ENCODE data around the gene EGFLAM. TPM values are rescaled to one million over a fixed set of nuclear protein-coding genes. Genes with fewer than 3 reads are reported as not detected.

EGFLAM gene
- total RNA-seq, 4 donors from 2014 or later: 3.5 to 6.7 (median 6.3) TPM

DNA sequence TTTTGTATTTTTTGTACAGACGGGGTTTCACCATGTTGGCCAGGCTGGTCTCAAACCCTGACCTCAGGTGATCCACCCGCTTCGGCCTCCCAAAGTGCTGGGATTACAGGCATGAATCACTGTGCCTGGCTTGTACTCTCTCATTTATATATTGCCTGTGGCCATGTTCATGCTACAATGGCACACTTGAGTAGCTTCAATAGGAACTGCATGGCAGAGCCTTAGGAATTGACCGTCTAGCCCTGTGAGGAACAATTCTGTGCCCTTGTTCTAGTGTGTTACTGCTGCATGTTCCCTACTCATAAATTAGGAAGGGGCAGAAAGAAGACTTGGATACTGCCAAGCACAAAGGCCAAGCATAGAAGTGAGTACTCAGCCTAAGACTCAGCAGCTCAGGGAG lies 193.8 kb downstream of the EGFLAM start:
- intact Hi-C loops (cut with DNase I): no loop called here
- H3K27me3 ChIP-seq: no peaks in the 10 kb centered on the region
- DNase-seq: no peak
- H3K36me3 ChIP-seq: no peaks in the 10 kb centered on the region
- no peaks in the 10 kb centered on the region for H3K9me3 ChIP-seq
- TF ChIP-seq, protein P1, sequence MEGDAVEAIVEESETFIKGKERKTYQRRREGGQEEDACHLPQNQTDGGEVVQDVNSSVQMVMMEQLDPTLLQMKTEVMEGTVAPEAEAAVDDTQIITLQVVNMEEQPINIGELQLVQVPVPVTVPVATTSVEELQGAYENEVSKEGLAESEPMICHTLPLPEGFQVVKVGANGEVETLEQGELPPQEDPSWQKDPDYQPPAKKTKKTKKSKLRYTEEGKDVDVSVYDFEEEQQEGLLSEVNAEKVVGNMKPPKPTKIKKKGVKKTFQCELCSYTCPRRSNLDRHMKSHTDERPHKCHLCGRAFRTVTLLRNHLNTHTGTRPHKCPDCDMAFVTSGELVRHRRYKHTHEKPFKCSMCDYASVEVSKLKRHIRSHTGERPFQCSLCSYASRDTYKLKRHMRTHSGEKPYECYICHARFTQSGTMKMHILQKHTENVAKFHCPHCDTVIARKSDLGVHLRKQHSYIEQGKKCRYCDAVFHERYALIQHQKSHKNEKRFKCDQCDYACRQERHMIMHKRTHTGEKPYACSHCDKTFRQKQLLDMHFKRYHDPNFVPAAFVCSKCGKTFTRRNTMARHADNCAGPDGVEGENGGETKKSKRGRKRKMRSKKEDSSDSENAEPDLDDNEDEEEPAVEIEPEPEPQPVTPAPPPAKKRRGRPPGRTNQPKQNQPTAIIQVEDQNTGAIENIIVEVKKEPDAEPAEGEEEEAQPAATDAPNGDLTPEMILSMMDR (IDR thresholded peaks at IDR 0.05): no peak
- no peak for TF ChIP-seq POLR2A (IDR thresholded peaks at IDR 0.05)
- H3K27ac ChIP-seq: no peak overlapping the region
- WGBS, 2 donors: 93 to 94% methylated on average over 4 of the region's 4 CpGs
- H3K4me3 ChIP-seq (replicated peaks in 1 of 3): no peak overlapping the region
- H3K4me1 ChIP-seq: no peaks in the 10 kb centered on the region

DNA sequence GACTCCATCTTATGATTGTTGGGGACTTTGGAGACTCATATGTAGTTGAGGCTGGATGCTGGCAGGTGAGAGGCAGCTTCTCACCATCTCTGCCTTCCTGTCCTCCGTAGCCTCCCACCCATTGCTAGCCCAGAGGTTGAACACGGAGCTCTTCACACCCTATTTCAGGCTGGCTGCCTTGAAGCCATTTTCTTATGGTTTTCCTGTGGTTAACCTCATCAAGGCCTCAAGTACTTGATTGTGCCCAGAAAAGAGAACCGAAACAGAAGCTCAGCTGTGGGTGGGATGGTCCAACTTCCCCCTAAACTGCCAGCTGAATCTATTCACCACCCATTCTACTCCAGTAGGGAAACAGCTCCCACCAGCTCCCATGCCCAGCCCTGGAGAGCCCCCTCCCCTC lies 195.1 kb downstream of the EGFLAM start:
- no peak overlapping the region for H3K4me3 ChIP-seq (replicated peaks in 1 of 3)
- no peaks in the 10 kb centered on the region for H3K27me3 ChIP-seq
- H3K27ac ChIP-seq: no peak overlapping the region
- TF ChIP-seq, protein P1 (IDR thresholded peaks at IDR 0.05): no peak
- TF ChIP-seq POLR2A (IDR thresholded peaks at IDR 0.05): no peak
- H3K9me3 ChIP-seq: no peaks in the 10 kb centered on the region
- H3K36me3 ChIP-seq: no peaks in the 10 kb centered on the region
- WGBS, 2 donors: 87 to 90% methylated on average over 3 of the region's 3 CpGs
- no peak for DNase-seq
- intact Hi-C loops (cut with DNase I): no loop called here
- no peaks in the 10 kb centered on the region for H3K4me1 ChIP-seq

DNA sequence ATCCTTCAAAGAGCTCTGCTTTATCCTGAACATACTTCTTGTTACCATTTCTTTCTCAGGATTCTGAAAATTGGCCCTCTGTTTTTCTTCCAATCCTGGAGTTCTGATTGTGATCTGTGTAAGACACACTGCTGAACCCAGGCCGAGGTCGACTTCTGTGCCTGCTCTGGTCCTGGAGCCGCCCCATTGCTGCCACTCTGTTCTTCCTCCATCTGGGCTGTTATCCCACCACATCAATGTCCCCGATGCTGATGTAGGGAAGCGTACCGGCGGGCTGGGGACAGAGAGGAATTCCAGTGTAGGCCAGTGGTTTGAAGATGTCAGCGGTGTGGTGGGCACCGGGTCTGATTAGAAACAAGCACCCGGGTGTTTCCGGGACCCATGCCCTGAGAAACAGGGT lies 195.6 kb downstream of the EGFLAM start:
- intact Hi-C loops (cut with DNase I): no loop called here
- no peaks in the 10 kb centered on the region for H3K27me3 ChIP-seq
- TF ChIP-seq, protein P1 (IDR thresholded peaks at IDR 0.05): no peak
- TF ChIP-seq POLR2A (IDR thresholded peaks at IDR 0.05): no peak
- no peaks in the 10 kb centered on the region for H3K9me3 ChIP-seq
- H3K4me3 ChIP-seq (replicated peaks in 1 of 3): no peak overlapping the region
- H3K4me1 ChIP-seq: no peaks in the 10 kb centered on the region
- 92 to 93% methylated on average over 11 of the region's 11 CpGs for WGBS, 2 donors
- no peak overlapping the region for H3K27ac ChIP-seq
- no peak for DNase-seq
- H3K36me3 ChIP-seq: no peaks in the 10 kb centered on the region

DNA sequence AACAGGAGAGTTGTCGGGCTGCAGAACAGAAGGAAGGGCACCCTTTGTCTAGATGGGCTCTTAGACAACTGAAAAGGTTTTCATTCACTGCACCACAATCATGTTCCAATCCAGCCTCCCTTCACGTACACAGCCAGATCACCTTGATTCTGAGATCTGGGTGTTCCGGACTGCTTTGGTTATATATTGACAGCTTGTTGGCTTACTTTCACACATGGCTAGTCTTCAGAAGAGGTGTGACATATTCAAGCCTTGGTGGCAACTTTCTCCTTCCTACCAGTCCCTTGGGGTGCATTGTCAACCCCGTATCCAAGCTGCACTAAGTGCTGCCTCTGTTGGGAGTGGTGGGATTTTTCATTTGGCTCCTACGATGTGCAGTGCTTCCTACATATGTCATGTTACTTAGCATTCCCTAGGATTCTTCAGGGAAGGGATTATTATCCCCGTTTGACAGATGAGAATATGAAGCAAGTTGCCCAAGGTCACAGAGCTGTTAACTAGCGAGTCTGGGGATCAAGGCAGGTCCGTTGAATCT lies 197.5 kb downstream of the EGFLAM start:
- intact Hi-C loops (cut with DNase I): no loop called here
- Histone ChIP-seq H3K4me1 (no peaks in the 10 kb centered on the region), H3K4me3 (replicated peaks in 1 of 3) (no peak overlapping the region), H3K27ac (no peak overlapping the region), H3K36me3 (no peaks in the 10 kb centered on the region), H3K27me3 (no peaks in the 10 kb centered on the region), H3K9me3 (no peaks in the 10 kb centered on the region)
- no peak for DNase-seq
- TF ChIP-seq, protein P1 (IDR thresholded peaks at IDR 0.05): no peak
- no peak for TF ChIP-seq POLR2A (IDR thresholded peaks at IDR 0.05)
- 90 to 96% methylated on average over 8 of the region's 8 CpGs for WGBS, 2 donors

DNA sequence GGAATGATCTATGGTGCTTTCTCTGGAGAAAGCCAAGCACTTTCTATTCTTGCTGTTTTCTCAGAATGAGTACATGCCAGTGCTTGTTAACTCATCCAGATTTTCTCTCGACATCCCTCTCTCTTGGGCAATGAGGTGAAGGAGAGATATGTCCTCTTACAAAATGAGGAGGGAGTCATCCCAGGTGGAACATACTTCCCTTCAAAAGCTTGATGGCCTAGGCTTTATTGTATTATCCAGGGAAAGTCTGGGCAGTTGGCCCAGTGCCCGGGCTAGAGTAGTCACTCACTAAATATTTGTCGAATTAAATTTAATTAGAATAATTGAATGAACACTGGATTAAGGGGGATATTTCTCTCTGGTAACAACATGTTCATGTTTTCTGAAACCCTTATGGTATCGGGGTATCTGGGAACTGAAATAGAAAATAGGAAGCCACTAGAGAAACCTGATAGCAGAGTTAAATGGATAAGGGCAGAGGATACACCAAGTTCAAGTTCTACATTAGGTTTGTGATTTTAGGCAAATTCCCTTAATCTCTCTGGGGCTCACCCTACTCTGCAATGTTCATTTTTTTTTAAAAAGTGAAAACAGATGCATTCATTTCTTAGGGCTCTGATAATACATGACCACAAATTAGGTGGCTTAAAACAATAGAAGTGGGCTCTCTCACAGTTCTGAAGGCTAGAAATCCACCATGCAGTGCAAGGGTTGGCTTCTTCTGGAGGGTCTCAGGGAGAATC lies 198.5 kb downstream of the EGFLAM start:
- TF ChIP-seq, protein P1 (IDR thresholded peaks at IDR 0.05): no peak
- TF ChIP-seq POLR2A (IDR thresholded peaks at IDR 0.05): no peak

More for the DNA sequence above, 198.5 kb downstream of the EGFLAM start:
- Histone ChIP-seq H3K9me3 (no peaks in the 10 kb centered on the region), H3K4me3 (replicated peaks in 1 of 3) (no peak overlapping the region), H3K4me1 (no peaks in the 10 kb centered on the region), H3K36me3 (no peaks in the 10 kb centered on the region), H3K27ac (no peak overlapping the region), H3K27me3 (no peaks in the 10 kb centered on the region)
- DNase-seq: no peak
- WGBS, 2 donors: 81 to 85% methylated on average over 4 of the region's 4 CpGs
- intact Hi-C loops (cut with DNase I): no loop called here
